Activated CD4-positive, alpha-beta memory T cell treated with anti-CD3 and anti-CD28 coated beads for 36 hours (primary cell): Measurements from ENCODE around the gene DBF4B. TPM values are rescaled to one million over a fixed set of nuclear protein-coding genes. Genes with fewer than 3 reads are reported as not detected.

Experiments used
- CTCF ChIA-PET: fragments of 350-600 bp; sonication (Branson Sonifier 250); formaldehyde crosslinking; loops from one replicate; lab custom pipeline; 2021; ENCODE audit warnings: antibody characterized with exemption, inconsistent platforms; lab: Charles Lee
- POLR2A ChIA-PET: fragments of 350-600 bp; sonication (Branson Sonifier 250); formaldehyde crosslinking; loops from one replicate; lab custom pipeline; 2021; ENCODE audit warnings: antibody characterized with exemption; lab: Charles Lee
- DNase-seq: peaks from one replicate; pipeline ENCODE4 v3.0.0-alpha.2; 2020
- H3K27ac Mint-ChIP-seq: one replicate; pipeline ENCODE4 v1.8.0; 2021; ENCODE audit warnings: mixed read lengths
- H3K27me3 Mint-ChIP-seq: one replicate; pipeline ENCODE4 v1.8.0; 2021; ENCODE audit warnings: mixed read lengths
- H3K36me3 Mint-ChIP-seq: one replicate; pipeline ENCODE4 v1.8.0; 2021; ENCODE audit warnings: mixed read lengths
- H3K4me1 Mint-ChIP-seq: one replicate; pipeline ENCODE4 v1.8.0; 2021; ENCODE audit warnings: low read depth, mixed read lengths
- H3K4me3 Mint-ChIP-seq: one replicate; pipeline ENCODE4 v1.8.0; 2021; ENCODE audit warnings: mild to moderate bottlenecking, mixed read lengths
- H3K9me3 Mint-ChIP-seq: one replicate; pipeline ENCODE4 v1.8.0; 2021; ENCODE audit warnings: mixed read lengths
- intact Hi-C: fragments of 100-400 bp; cut with micrococcal nuclease; formaldehyde crosslinking; loops from one replicate; pipeline ENCODE4 v1.15.1; 2023
- total RNA-seq, 2 experiments: library from RNA; stranded (reverse); gene quantifications; one replicate each; pipeline ENCODE4 v1.2.3, GENCODE V29; 2021

The DBF4B gene
- total RNA-seq, 2 experiments from 2014 or later, result 25.9 to 27.9 TPM

- Mint-ChIP-seq H3K9me3 (no peaks in the 10 kb centered on the region), H3K4me1 (no peaks in the 10 kb centered on the region), H3K27me3 (peaks cover 5% of the 10 kb centered on the region), H3K27ac (no peak overlapping the region), H3K4me3 (no peak overlapping the region), H3K36me3 (no peaks in the 10 kb centered on the region)
- intact Hi-C loops, result no loop called here
- ChIA-PET POLR2A (no interaction called here), CTCF (interaction anchor here (1.0 to 5.7 kb wide), 3 partner anchors 83 to 354 kb away, joined by 3 to 125 read pairs (median 3); partner anchors contain the start of gene ACBD4)
- no peak for DNase-seq
Observed at GRCh38 chr17:44781551-44782325, 73.3 kb downstream of the DBF4B start.

- H3K27ac Mint-ChIP-seq, result no peak overlapping the region
- no peaks in the 10 kb centered on the region for H3K9me3 Mint-ChIP-seq
- H3K4me3 Mint-ChIP-seq, result no peak overlapping the region
- ChIA-PET CTCF (interaction anchor here (0.9 to 2.3 kb wide), 3 partner anchors 34 to 353 kb away, joined by 3 to 6 read pairs (median 3); partner anchors contain the start of gene ACBD4), POLR2A (no interaction called here)
- no peaks in the 10 kb centered on the region for H3K4me1 Mint-ChIP-seq
- H3K36me3 Mint-ChIP-seq, result no peaks in the 10 kb centered on the region
- intact Hi-C loops, result no loop called here
- peaks cover 2% of the 10 kb centered on the region for H3K27me3 Mint-ChIP-seq
- DNase-seq, result no peak
Observed at GRCh38 chr17:44782326-44782850, 73.9 kb downstream of the DBF4B start.

GRCh38 chr17:44785921-44786320 is 77.5 kb downstream of the DBF4B start:
- POLR2A ChIA-PET, result no interaction called here
- CTCF ChIA-PET, result interaction anchor here (0.5 kb wide), 1 partner anchor 70 kb away, joined by 3 read pairs; no protein-coding TSS in a partner anchor
- Mint-ChIP-seq H3K4me3 (no peak overlapping the region), H3K4me1 (no peaks in the 10 kb centered on the region), H3K27me3 (no peaks in the 10 kb centered on the region), H3K27ac (no peak overlapping the region), H3K9me3 (no peaks in the 10 kb centered on the region), H3K36me3 (no peaks in the 10 kb centered on the region)
- DNase-seq, result no peak
- intact Hi-C loops, result no loop called here

- Mint-ChIP-seq H3K36me3 (no peaks in the 10 kb centered on the region), H3K9me3 (no peaks in the 10 kb centered on the region), H3K4me1 (no peaks in the 10 kb centered on the region), H3K4me3 (no peak overlapping the region), H3K27me3 (no peaks in the 10 kb centered on the region), H3K27ac (no peak overlapping the region)
- intact Hi-C loops, result no loop called here
- POLR2A ChIA-PET, result no interaction called here
- CTCF ChIA-PET, result interaction anchor here (0.5 kb wide), 1 partner anchor 69 kb away, joined by 3 read pairs; no protein-coding TSS in a partner anchor
- DNase-seq, result no peak
Observed at GRCh38 chr17:44786551-44787081, 78.2 kb downstream of the DBF4B start.

- DNase-seq, result no peak
- Mint-ChIP-seq H3K27me3 (no peaks in the 10 kb centered on the region), H3K4me1 (no peaks in the 10 kb centered on the region), H3K27ac (no peak overlapping the region), H3K4me3 (no peak overlapping the region), H3K36me3 (no peaks in the 10 kb centered on the region), H3K9me3 (no peaks in the 10 kb centered on the region)
- ChIA-PET POLR2A (no interaction called here), CTCF (no interaction called here)
- intact Hi-C loops, result no loop called here
Observed at GRCh38 chr17:44787271-44787940, 78.9 kb downstream of the DBF4B start.

- CTCF ChIA-PET, result no interaction called here
- no peak for DNase-seq
- intact Hi-C loops, result no loop called here
- Mint-ChIP-seq H3K4me1 (no peaks in the 10 kb centered on the region), H3K4me3 (no peak overlapping the region), H3K36me3 (no peaks in the 10 kb centered on the region), H3K27me3 (no peaks in the 10 kb centered on the region), H3K9me3 (no peaks in the 10 kb centered on the region), H3K27ac (no peak overlapping the region)
- POLR2A ChIA-PET, result no interaction called here
Observed at GRCh38 chr17:44788139-44788538, 79.7 kb downstream of the DBF4B start.

- no peak overlapping the region for H3K27ac Mint-ChIP-seq
- H3K4me1 Mint-ChIP-seq, result peaks cover 4% of the 10 kb centered on the region
- CTCF ChIA-PET, result interaction anchor here (1.0 kb wide), 1 partner anchor 13 kb away, joined by 4 read pairs; no protein-coding TSS in a partner anchor
- H3K4me3 Mint-ChIP-seq, result no peak overlapping the region
- no peaks in the 10 kb centered on the region for H3K9me3 Mint-ChIP-seq
- intact Hi-C loops, result no loop called here
- peaks cover 2% of the 10 kb centered on the region for H3K27me3 Mint-ChIP-seq
- POLR2A ChIA-PET, result no interaction called here
- no peak for DNase-seq
- H3K36me3 Mint-ChIP-seq, result no peaks in the 10 kb centered on the region
Observed at GRCh38 chr17:44792276-44792675, 83.8 kb downstream of the DBF4B start.

GRCh38 chr17:44793885-44794842 is 85.7 kb downstream of the DBF4B start:
- Mint-ChIP-seq H3K4me3 (no peak overlapping the region), H3K27me3 (peaks cover 2% of the 10 kb centered on the region), H3K4me1 (peaks cover 4% of the 10 kb centered on the region), H3K9me3 (no peaks in the 10 kb centered on the region), H3K27ac (no peak overlapping the region), H3K36me3 (no peaks in the 10 kb centered on the region)
- CTCF ChIA-PET, result interaction anchor here (1.2 to 1.6 kb wide), 3 partner anchors 15 to 76 kb away, joined by 4 to 5 read pairs (median 5); no protein-coding TSS in a partner anchor
- intact Hi-C loops, result no loop called here
- POLR2A ChIA-PET, result no interaction called here
- no peak for DNase-seq

- POLR2A ChIA-PET, result no interaction called here
- H3K27ac Mint-ChIP-seq, result no peak overlapping the region
- H3K9me3 Mint-ChIP-seq, result no peaks in the 10 kb centered on the region
- H3K27me3 Mint-ChIP-seq, result peaks cover 2% of the 10 kb centered on the region
- H3K4me1 Mint-ChIP-seq, result peaks cover 4% of the 10 kb centered on the region
- H3K36me3 Mint-ChIP-seq, result no peaks in the 10 kb centered on the region
- intact Hi-C loops, result no loop called here
- H3K4me3 Mint-ChIP-seq, result no peak overlapping the region
- no peak for DNase-seq
- CTCF ChIA-PET, result interaction anchor here (1.2 to 1.6 kb wide), 3 partner anchors 15 to 76 kb away, joined by 4 to 5 read pairs (median 5); no protein-coding TSS in a partner anchor
Observed at GRCh38 chr17:44794851-44795413, 86.5 kb downstream of the DBF4B start.

GRCh38 chr17:44795421-44795820 is 87.0 kb downstream of the DBF4B start:
- Mint-ChIP-seq H3K9me3 (no peaks in the 10 kb centered on the region), H3K27me3 (peaks cover 2% of the 10 kb centered on the region), H3K4me1 (peaks cover 4% of the 10 kb centered on the region), H3K36me3 (no peaks in the 10 kb centered on the region), H3K27ac (no peak overlapping the region), H3K4me3 (no peak overlapping the region)
- ChIA-PET POLR2A (no interaction called here), CTCF (interaction anchor here (1.2 to 1.6 kb wide), 2 partner anchors 21 to 77 kb away, joined by 4 to 5 read pairs; no protein-coding TSS in a partner anchor)
- intact Hi-C loops, result no loop called here
- no peak for DNase-seq

- DNase-seq, result no peak
- peaks cover 2% of the 10 kb centered on the region for H3K27me3 Mint-ChIP-seq
- POLR2A ChIA-PET, result no interaction called here
- intact Hi-C loops, result no loop called here
- CTCF ChIA-PET, result no interaction called here
- H3K27ac Mint-ChIP-seq, result no peak overlapping the region
- H3K4me1 Mint-ChIP-seq, result peaks cover 4% of the 10 kb centered on the region
- H3K4me3 Mint-ChIP-seq, result no peak overlapping the region
- no peaks in the 10 kb centered on the region for H3K9me3 Mint-ChIP-seq
- no peaks in the 10 kb centered on the region for H3K36me3 Mint-ChIP-seq
Observed at GRCh38 chr17:44795928-44796327, 87.5 kb downstream of the DBF4B start.
